Spleen (tissue), 7 donors: ENCODE results near the gene SCUBE2.

Source experiments
- POLR2A ChIP-seq, 3 donors: fragments of 450-650 bp; IDR thresholded peaks; one replicate each; pipeline ENCODE4 v1.5.1; 2017; ENCODE audit warnings: antibody characterized with exemption in 3 of 3, mild to moderate bottlenecking in 1 of 3
- TF ChIP-seq, protein P1 (sequence below), 11 experiments: fragments of 200-600 bp in 7 of 11; fragments of 450-650 bp in 4 of 11; sonication (generic) in 4 of 11; IDR thresholded peaks in 8 of 11; conservative IDR thresholded peaks in 3 of 11; 1 replicate in 7 of 11; 2 replicates in 4 of 11; pipeline versions ENCODE4 v1.4.0 to v1.8.0; 2016 to 2021; ENCODE audit warnings: antibody characterized with exemption in 11 of 11, inconsistent platforms in 4 of 11, mild to moderate bottlenecking in 1 of 11
- donor health status: DM: no; HTN: no; CAD: no; lungs with moderate emphysema.
- donor health status: DM: no; HTN: no; CAD: no.
- donor health status: DM: no; HTN: no; CAD: no.

DNA sequence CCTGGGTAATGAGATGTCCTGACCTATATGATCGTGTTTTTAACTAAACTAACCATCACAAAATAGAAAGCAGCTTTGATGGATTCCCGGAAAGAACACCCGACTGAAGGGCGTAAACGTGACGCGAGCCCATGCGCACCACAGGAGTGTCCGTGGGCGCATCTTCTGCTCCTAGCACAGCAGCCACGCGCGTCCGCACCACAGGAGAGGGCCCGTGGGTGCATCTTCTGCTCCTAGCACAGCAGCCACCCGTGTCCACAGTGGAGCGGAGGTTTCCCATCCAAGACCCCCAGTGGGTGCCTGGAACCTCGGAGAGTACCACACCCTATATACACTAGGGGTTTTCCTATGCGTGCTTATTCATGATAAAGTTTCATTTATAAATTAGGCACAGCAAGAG lies 51.5 kb downstream of the SCUBE2 start:
- TF ChIP-seq, protein P1, sequence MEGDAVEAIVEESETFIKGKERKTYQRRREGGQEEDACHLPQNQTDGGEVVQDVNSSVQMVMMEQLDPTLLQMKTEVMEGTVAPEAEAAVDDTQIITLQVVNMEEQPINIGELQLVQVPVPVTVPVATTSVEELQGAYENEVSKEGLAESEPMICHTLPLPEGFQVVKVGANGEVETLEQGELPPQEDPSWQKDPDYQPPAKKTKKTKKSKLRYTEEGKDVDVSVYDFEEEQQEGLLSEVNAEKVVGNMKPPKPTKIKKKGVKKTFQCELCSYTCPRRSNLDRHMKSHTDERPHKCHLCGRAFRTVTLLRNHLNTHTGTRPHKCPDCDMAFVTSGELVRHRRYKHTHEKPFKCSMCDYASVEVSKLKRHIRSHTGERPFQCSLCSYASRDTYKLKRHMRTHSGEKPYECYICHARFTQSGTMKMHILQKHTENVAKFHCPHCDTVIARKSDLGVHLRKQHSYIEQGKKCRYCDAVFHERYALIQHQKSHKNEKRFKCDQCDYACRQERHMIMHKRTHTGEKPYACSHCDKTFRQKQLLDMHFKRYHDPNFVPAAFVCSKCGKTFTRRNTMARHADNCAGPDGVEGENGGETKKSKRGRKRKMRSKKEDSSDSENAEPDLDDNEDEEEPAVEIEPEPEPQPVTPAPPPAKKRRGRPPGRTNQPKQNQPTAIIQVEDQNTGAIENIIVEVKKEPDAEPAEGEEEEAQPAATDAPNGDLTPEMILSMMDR (IDR thresholded peaks at IDR 0.05 in 8 of 11, conservative IDR thresholded peaks at IDR 0.05 in 3 of 11): no peak
- TF ChIP-seq POLR2A (IDR thresholded peaks at IDR 0.05): no peak
